Spinal cord (tissue), 10 donors: ENCODE results near the gene PPIL1. TPM values are rescaled to one million over a fixed set of nuclear protein-coding genes. Genes with fewer than 3 reads are reported as not detected.

Experiments used
- DNase-seq, 6 donors: peaks; one replicate each; pipeline versions ENCODE4 v3.0.0 to v3.0.0-alpha.2; 2013 to 2015; ENCODE audit warnings: low spot score in 6 of 6, low read depth in 4 of 6
- H3K27ac ChIP-seq: one replicate; pipeline ENCODE4 v1.5.1; 2013; ENCODE audit warnings: low read depth, low read length, control low read depth
- H3K27me3 ChIP-seq: one replicate; pipeline ENCODE4 v1.6.1; 2013; ENCODE audit warnings: low read length; ENCODE audit not compliant: control insufficient read depth, insufficient read depth
- H3K36me3 ChIP-seq: one replicate; pipeline ENCODE4 v1.6.1; 2013; ENCODE audit warnings: low read length; ENCODE audit not compliant: control insufficient read depth, insufficient read depth
- H3K4me1 ChIP-seq: one replicate; pipeline ENCODE4 v1.6.1; 2013; ENCODE audit warnings: low read length; ENCODE audit not compliant: control insufficient read depth, insufficient read depth
- H3K4me3 ChIP-seq: one replicate; pipeline ENCODE4 v1.5.1; 2013; ENCODE audit warnings: low read depth, low read length, control low read depth
- H3K9me3 ChIP-seq: one replicate; pipeline ENCODE4 v1.6.1; 2013; ENCODE audit warnings: low read length; ENCODE audit not compliant: control insufficient read depth, insufficient read depth
- WGBS: methylation state at CpG from one replicate; pipeline ENCODE4 v1.1.5; 2013; ENCODE audit warnings: missing lambda C conversion rate; ENCODE audit not compliant: insufficient coverage; 5-methylcytosine and 5-hydroxymethylcytosine counted together
- polyA plus RNA-seq, 2 donors: library from polyadenylated mRNA; unstranded; fragments of 120-200 nt; gene quantifications; one replicate each; pipeline ENCODE4 v1.2.1, GENCODE V29; 2013; ENCODE audit not compliant: insufficient read length in 2 of 2
- total RNA-seq, 2 donors: library from RNA; depleted of rRNA in 1 of 2; stranded (reverse); fragments of 120-200 nt in 1 of 2; fragments of >200 nt in 1 of 2; gene quantifications; one replicate each; pipeline versions ENCODE4 v1.2.3 to v1.2.4, GENCODE V29; 2013 to 2014
- donor health status: healthy.

PPIL1 gene
- total and polyA plus RNA-seq, 4 donors = 39.2 to 70.1 (median 56.2) TPM

DNA sequence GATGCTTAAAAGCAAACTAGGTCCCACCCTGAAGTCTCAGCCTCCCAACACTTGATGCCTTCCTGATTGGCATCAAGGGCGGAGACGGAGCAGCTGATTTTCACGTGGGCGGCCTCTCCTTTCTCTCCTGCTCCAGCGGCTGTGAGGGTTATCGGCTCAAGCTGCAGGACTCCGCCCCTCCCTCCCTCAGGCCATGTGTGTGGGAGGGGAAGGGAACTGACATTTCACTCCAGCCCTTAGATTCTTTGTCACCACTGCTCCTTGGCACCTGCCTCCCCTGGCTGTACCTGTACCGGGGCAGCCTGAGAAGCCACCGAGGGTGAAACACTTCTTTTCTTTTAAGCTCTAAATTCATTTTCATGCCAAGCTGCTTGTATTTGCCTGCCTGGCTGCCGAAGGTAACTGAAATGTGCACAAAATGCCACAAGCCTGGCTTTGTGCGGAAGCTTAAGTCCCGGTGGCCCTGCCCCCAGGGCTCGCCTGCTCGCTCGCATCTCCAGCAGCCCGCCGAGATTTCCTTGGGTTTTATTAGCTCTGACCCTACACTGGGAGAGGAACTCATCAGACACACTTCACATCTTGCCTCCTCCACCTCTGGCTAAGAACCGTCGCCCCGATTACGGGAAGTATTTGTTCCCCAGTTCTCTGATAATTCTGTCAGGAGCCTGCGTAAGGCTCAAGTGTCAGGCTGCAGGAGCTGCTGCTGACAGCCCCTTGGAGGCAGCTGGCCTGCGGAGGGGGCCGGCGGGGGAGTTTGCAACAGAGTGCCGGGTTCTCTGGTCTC lies 25.8 kb downstream of the PPIL1 start:
- WGBS = 25% methylated on average over 15 of the region's 26 CpGs
- Histone ChIP-seq H3K9me3 (no peaks in the 10 kb centered on the region), H3K27ac (no peak overlapping the region), H3K4me1 (peaks cover 38% of the 10 kb centered on the region), H3K36me3 (peaks cover 3% of the 10 kb centered on the region), H3K4me3 (no peak overlapping the region), H3K27me3 (no peaks in the 10 kb centered on the region)
- DNase-seq = peak in 1 of 6 donors; percentile 69

DNA sequence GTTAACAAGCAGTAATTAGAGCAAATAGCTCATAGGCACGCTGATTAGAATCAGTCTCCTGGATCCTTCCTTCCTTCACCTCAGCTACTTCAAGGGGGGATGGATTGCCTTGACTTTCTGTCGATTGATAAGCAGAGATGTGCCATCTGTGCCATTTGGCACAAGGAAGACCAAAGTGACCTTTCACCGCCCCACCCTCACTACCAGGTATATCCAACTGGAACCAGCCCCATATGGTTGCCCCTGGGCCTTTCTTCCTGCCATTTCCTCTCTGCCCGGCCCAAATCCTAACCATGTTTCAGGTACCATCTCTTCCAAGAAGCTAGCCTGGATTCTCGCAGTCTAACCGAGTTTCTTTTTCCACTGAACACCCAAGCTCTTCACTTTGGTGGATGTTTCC lies 26.6 kb downstream of the PPIL1 start:
- WGBS = 100% methylated on average over 5 of the region's 6 CpGs
- no peaks in the 10 kb centered on the region for H3K27me3 ChIP-seq
- no peak for DNase-seq
- no peak overlapping the region for H3K27ac ChIP-seq
- no peaks in the 10 kb centered on the region for H3K9me3 ChIP-seq
- peaks cover 43% of the 10 kb centered on the region for H3K4me1 ChIP-seq
- H3K4me3 ChIP-seq = no peak overlapping the region
- peaks cover 3% of the 10 kb centered on the region for H3K36me3 ChIP-seq

DNA sequence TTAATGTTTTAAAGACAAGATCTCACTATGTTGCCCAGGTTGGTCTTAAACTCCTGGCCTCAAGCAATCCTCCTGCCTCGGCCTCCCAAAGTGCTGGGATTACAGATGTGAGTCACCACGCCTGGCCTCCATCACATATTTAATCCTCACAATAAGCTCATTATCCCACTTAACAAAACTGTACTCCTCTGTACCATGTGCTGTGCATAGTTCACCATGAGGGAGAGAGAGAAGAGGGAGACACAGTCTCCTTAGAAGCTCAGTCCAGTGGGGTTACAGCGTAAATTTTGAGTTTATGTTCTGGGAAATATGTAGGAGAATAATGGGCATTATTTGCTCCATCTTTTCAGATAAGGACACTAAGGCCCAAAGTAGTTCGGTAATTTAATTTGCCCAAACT lies 27.5 kb downstream of the PPIL1 start:
- Histone ChIP-seq H3K4me1 (peaks cover 43% of the 10 kb centered on the region), H3K4me3 (no peak overlapping the region)

DNA sequence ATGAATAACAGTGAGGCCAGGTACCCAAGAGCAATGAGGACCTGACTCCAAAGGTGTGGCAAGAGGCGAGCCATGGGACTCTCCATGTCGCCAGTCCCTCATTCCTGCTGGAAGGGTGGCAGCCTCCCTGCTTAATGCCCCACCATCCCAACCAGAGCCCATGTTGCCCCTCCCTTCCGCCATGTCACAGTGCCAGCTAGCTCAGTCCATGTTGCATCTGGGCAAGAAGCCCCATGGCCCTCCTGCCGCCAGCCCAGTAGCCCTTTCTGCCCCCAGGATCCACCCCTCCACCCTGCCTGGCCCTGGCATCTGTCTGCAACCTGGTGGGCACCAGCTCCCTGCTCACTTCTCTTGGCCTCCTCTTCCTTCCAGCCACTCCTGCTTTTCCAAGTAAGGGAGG lies 29.4 kb downstream of the PPIL1 start:
- no peaks in the 10 kb centered on the region for H3K36me3 ChIP-seq
- H3K9me3 ChIP-seq = no peaks in the 10 kb centered on the region
- H3K27me3 ChIP-seq = peaks cover 4% of the 10 kb centered on the region
- peaks cover 48% of the 10 kb centered on the region for H3K4me1 ChIP-seq
- H3K27ac ChIP-seq = no peak overlapping the region
- DNase-seq = no peak
- no peak overlapping the region for H3K4me3 ChIP-seq
- 78% methylated on average over 4 of the region's 4 CpGs for WGBS

More for the DNA sequence above, 27.5 kb downstream of the PPIL1 start:
- no peaks in the 10 kb centered on the region for H3K27me3 ChIP-seq
- H3K9me3 ChIP-seq = no peaks in the 10 kb centered on the region
- no peaks in the 10 kb centered on the region for H3K36me3 ChIP-seq
- DNase-seq = no peak
- 88% methylated on average over 1 of the region's 4 CpGs for WGBS
- no peak overlapping the region for H3K27ac ChIP-seq

DNA sequence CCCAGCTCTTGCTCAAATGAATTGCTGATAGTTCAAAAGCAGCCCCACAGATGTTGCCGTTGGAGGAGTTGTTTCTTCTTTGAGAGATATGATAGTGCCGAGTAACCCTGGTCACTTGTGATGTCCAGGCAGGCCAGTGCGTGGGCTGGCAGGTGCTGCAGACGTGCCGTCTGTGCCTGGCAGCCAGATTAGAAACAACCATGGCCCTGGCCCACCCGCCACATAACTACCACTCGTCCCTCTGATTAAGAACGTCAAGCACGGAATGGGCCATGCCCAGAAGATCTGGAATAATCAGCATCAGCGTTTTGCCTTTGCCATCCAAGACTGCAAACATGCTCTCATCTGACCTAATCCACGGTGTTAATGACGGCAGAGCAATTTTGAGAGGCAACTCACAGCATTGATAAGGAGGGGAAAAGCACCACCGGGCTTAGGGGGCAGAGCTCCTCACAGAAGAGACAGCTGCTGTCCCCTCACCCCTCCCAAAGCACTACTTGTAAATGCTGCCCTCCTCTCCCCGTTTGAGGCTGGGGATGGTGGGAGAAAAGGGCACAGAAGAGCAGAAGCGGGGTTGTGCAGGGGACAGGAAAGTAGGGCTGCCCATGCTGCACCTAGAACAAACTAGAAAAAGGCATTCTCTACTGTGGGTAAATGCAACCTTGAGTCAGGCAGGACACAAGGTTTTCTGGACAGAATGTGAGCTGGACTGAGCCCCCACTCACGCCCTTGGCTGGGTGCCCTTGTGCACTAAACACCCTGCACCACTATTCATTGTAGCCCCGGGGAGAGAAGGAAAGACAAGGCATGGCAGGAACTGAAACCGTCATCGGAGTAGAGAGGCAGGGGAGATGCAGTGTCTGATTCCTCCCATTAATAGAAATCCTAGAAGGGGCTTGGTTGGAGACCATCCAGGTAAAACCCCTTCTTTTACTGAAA lies 30.1 kb downstream of the PPIL1 start:
- Histone ChIP-seq H3K27ac (no peak overlapping the region), H3K9me3 (no peaks in the 10 kb centered on the region), H3K36me3 (no peaks in the 10 kb centered on the region), H3K27me3 (peaks cover 6% of the 10 kb centered on the region), H3K4me3 (no peak overlapping the region), H3K4me1 (peaks cover 47% of the 10 kb centered on the region)
- 60% methylated on average over 9 of the region's 19 CpGs for WGBS
- no peak for DNase-seq

DNA sequence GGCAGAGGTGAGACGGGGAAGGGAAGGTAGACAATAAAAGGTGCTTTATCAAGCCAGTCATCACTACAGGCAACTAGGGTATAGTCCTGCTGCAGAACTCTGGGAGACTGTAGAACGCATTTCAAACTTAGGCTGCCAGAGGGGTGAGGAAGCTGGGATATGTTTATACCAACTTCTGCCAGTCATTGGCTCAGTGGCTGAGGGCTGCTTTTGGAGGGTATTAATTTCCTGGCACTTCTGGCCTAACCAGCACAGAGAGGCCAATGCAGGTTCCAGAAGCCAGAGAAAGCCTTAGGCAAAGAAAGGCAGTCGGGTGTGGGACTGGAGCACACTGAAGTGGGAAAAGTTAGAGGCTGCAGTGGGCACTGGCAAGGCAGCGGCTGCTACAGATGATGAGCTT lies 31.4 kb downstream of the PPIL1 start:
- 87% methylated on average over 4 of the region's 4 CpGs for WGBS
- H3K27me3 ChIP-seq = peaks cover 15% of the 10 kb centered on the region
- no peaks in the 10 kb centered on the region for H3K9me3 ChIP-seq
- H3K4me1 ChIP-seq = peaks cover 48% of the 10 kb centered on the region
- no peak overlapping the region for H3K27ac ChIP-seq
- no peak for DNase-seq
- H3K4me3 ChIP-seq = no peak overlapping the region
- H3K36me3 ChIP-seq = no peaks in the 10 kb centered on the region

DNA sequence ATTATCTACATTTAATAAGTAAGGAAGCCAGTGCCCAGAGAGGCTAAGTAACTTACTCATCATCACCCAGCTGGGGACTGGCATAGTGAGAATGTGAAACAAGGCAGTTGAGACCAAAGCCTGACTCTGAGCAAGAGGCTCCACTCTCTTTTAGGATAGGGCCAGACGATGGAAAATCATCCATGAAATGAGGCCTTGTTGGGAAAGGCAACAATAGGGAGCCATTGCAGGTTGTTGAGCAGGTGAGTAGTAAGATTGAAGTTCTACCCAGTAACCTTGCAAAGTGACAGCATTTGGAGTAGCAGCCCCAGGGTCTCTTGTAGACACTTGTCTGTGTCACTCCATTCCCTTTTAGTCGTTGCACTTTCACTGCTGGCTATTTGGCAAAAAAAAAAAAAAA lies 32.8 kb downstream of the PPIL1 start:
- Histone ChIP-seq H3K4me3 (no peak overlapping the region), H3K9me3 (no peaks in the 10 kb centered on the region), H3K4me1 (peaks cover 56% of the 10 kb centered on the region), H3K36me3 (no peaks in the 10 kb centered on the region), H3K27ac (no peak overlapping the region), H3K27me3 (peaks cover 15% of the 10 kb centered on the region)
- no peak for DNase-seq
- WGBS = 71% methylated on average over 1 of the region's 2 CpGs

DNA sequence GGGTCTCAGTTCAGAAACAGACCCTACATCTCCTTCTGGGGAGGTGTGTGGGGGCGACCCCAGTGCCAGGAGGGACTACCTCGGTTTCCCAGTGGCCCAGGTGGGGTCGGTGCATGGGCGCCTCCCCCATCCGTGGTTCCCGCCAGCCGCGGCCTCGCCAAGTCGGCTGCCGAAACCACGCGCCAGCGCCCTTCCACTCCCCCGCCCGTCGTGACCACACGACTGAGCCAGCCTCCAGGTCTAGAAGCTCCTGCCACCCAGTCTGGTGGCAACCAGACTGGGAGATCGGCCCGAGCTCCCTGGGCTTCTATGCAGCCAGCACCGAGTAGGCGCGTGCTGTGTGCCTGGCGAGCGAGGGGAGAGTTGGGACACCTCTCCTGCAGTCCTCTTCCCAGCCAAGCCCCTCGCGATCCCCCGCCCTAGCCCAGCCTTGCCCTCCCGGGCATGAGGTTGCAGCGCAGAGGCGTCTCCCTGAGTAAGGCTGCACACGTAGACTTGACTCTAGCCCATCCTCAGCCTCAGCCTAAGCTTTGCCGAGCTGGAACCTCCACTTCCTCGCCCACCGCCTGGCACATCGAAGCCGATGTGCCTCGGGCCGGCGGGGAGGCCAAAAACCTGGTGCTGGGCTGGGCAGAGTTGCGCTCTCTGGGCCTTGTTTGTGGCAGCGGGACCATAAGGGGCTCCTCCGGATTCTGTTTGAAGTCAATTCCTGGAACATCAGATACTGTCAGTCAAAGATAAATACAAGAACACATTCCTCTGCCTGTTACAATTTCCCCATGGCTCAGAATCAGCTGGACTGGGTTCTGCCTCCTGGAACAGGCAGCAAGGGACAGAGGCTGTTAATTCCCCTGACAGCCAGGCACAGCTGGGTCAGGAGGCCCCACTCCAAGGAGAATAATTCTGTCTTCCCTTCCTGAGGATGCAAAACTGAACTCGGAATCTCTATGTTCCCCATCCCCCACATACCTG lies 33.9 kb downstream of the PPIL1 start:
- Histone ChIP-seq H3K4me1 (peaks cover 64% of the 10 kb centered on the region), H3K27ac (peak overlapping the region; percentile 69), H3K4me3 (peak overlapping the region; percentile 48), H3K9me3 (no peaks in the 10 kb centered on the region), H3K27me3 (peaks cover 15% of the 10 kb centered on the region), H3K36me3 (peaks cover 2% of the 10 kb centered on the region)
- peak in 2 of 6 donors; percentile 74 to 78 for DNase-seq
- WGBS = 6% methylated on average over 44 of the region's 44 CpGs
